ENCODE results near the gene PHEX. TPM values are rescaled to one million over a fixed set of nuclear protein-coding genes. Genes with fewer than 3 reads are reported as not detected.

PHEX gene
- total and polyA plus RNA-seq, 4 experiments from 2014 or later = 0.25 to 0.98 (median 0.37) TPM

DNA sequence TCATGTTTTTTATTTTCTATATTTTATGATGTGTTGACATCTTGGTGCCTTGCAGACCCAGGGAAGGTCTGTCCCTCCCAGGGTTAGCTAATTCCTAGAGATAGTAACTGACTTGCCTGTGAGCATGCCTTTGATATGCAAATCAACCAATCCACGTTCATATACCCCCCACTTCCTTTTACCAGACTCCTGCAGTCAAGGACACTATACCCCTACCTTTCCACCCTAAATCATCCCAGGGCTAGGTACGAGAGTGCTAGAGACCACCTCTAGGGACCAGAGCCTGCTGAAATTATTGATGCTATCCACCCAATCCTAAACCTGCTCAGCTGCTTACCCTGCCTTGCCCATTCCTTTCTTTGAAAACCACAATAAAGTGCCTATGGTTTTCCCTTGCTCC, 7.5 kb upstream of the PHEX start:
- Histone ChIP-seq H3K4me3 (ENCODE audit: low read length in 2 of 2) (no peak overlapping the region), H3K4me1 (ENCODE audit: insufficient read depth, low read length) (no peaks in the 10 kb centered on the region), H3K9me3 (ENCODE audit: control insufficient read depth in 1 of 2, low read length in 2 of 2) (no peaks in the 10 kb centered on the region), H3K36me3 (ENCODE audit: insufficient read depth, low read length) (no peaks in the 10 kb centered on the region), H3K27me3 (ENCODE audit: insufficient read depth, low read length) (no peaks in the 10 kb centered on the region), H3K27ac (ENCODE audit: low read depth, low read length) (no peak overlapping the region)
- ChIA-PET CTCF (ENCODE audit: partially characterized antibody) (no interaction called here), POLR2A (ENCODE audit: partially characterized antibody) (no interaction called here)
- peaks cover 0 to 1% (median under 1%) of the 10 kb centered on the region in 4 donors for H3K4me1 Mint-ChIP-seq
- no peaks in the 10 kb centered on the region for H3K27me3 Mint-ChIP-seq
- no peak for DNase-seq
- no peaks in the 10 kb centered on the region for H3K36me3 Mint-ChIP-seq
- H3K9me3 Mint-ChIP-seq = peaks cover 0 to 2% (median 0%) of the 10 kb centered on the region in 8 donors
- intact Hi-C loops (cut with micrococcal nuclease) = no loop called here
- H3K27ac Mint-ChIP-seq = peak overlapping the region in 1 of 7 donors; percentile 1
- H3K4me3 Mint-ChIP-seq = no peak overlapping the region

DNA sequence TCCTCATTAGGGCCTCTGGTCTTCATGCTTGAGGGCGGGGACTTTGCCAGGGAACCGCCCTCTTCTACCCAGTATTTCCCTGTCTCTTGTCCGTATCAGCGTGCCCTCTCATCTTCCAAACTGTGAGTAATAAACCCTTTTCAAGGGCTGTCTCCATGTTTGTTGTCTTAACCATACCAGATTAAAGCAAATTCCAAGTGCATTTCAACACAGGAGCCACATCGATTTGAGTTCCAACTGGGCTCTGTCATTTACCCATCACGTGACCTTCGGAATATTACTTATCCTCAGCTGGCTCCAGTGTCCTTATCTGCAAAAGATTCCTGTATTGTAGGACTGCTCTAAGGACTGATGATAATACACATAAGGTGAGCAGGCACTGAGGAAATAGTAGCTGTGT, 6.4 kb upstream of the PHEX start:
- H3K27me3 ChIP-seq (ENCODE audit: insufficient read depth, low read length) = no peaks in the 10 kb centered on the region
- H3K9me3 Mint-ChIP-seq = peaks cover 0 to 2% (median 0%) of the 10 kb centered on the region in 8 donors
- intact Hi-C loops (cut with micrococcal nuclease) = no loop called here
- H3K4me3 Mint-ChIP-seq = no peak overlapping the region
- CTCF ChIA-PET (ENCODE audit: partially characterized antibody) = no interaction called here
- no peak overlapping the region for H3K27ac Mint-ChIP-seq
- H3K27ac ChIP-seq (ENCODE audit: low read depth, low read length) = no peak overlapping the region
- no peaks in the 10 kb centered on the region for H3K36me3 Mint-ChIP-seq
- H3K27me3 Mint-ChIP-seq = no peaks in the 10 kb centered on the region
- no peaks in the 10 kb centered on the region for H3K36me3 ChIP-seq (ENCODE audit: insufficient read depth, low read length)
- H3K9me3 ChIP-seq (ENCODE audit: control insufficient read depth in 1 of 2, low read length in 2 of 2) = no peaks in the 10 kb centered on the region
- H3K4me1 ChIP-seq (ENCODE audit: insufficient read depth, low read length) = no peaks in the 10 kb centered on the region
- POLR2A ChIA-PET (ENCODE audit: partially characterized antibody) = no interaction called here
- peaks cover 0 to 3% (median under 1%) of the 10 kb centered on the region in 4 donors for H3K4me1 Mint-ChIP-seq
- DNase-seq = no peak
- H3K4me3 ChIP-seq (ENCODE audit: low read length in 2 of 2) = no peak overlapping the region

GRCh38 chrX:22026731-22027130, 5.4 kb upstream of the PHEX start:
- Histone ChIP-seq H3K27ac (ENCODE audit: low read depth, low read length) (no peak overlapping the region), H3K36me3 (ENCODE audit: insufficient read depth, low read length) (no peaks in the 10 kb centered on the region), H3K4me1 (ENCODE audit: insufficient read depth, low read length) (no peaks in the 10 kb centered on the region), H3K27me3 (ENCODE audit: insufficient read depth, low read length) (no peaks in the 10 kb centered on the region), H3K9me3 (ENCODE audit: control insufficient read depth in 1 of 2, low read length in 2 of 2) (no peaks in the 10 kb centered on the region), H3K4me3 (ENCODE audit: low read length in 2 of 2) (no peak overlapping the region)
- ChIA-PET POLR2A (ENCODE audit: partially characterized antibody) (no interaction called here), CTCF (ENCODE audit: partially characterized antibody) (no interaction called here)
- intact Hi-C loops (cut with micrococcal nuclease) = no loop called here
- no peak overlapping the region for H3K27ac Mint-ChIP-seq
- H3K4me3 Mint-ChIP-seq = no peak overlapping the region
- peaks cover 0 to 3% (median under 1%) of the 10 kb centered on the region in 4 donors for H3K4me1 Mint-ChIP-seq
- no peaks in the 10 kb centered on the region for H3K27me3 Mint-ChIP-seq
- peaks cover 0 to 2% (median 0%) of the 10 kb centered on the region in 8 donors for H3K9me3 Mint-ChIP-seq
- no peaks in the 10 kb centered on the region for H3K36me3 Mint-ChIP-seq
- no peak for DNase-seq

GRCh38 chrX:22032506-22032905, 381 bp downstream of the PHEX start:
- Histone ChIP-seq H3K27ac (ENCODE audit: low read depth, low read length) (no peak overlapping the region), H3K27me3 (ENCODE audit: insufficient read depth, low read length) (no peaks in the 10 kb centered on the region), H3K4me3 (ENCODE audit: low read length in 2 of 2) (no peak overlapping the region), H3K36me3 (ENCODE audit: insufficient read depth, low read length) (no peaks in the 10 kb centered on the region), H3K9me3 (ENCODE audit: control insufficient read depth in 1 of 2, low read length in 2 of 2) (no peaks in the 10 kb centered on the region), H3K4me1 (ENCODE audit: insufficient read depth, low read length) (no peaks in the 10 kb centered on the region)
- Mint-ChIP-seq H3K4me3 (peak overlapping the region in 4 of 8 donors; percentile 13 to 66 (median 52)), H3K27me3 (peaks cover 0 to 3% of the 10 kb centered on the region in 2 donors), H3K9me3 (peaks cover 0 to 2% (median 0%) of the 10 kb centered on the region in 8 donors), H3K27ac (peak overlapping the region in 2 of 7 donors; percentile 11 to 47), H3K36me3 (no peaks in the 10 kb centered on the region), H3K4me1 (peaks cover 0 to 3% (median under 1%) of the 10 kb centered on the region in 4 donors)
- CTCF ChIA-PET (ENCODE audit: partially characterized antibody) = no interaction called here
- intact Hi-C loops (cut with micrococcal nuclease) = no loop called here
- POLR2A ChIA-PET (ENCODE audit: partially characterized antibody) = no interaction called here
- DNase-seq = no peak

DNA sequence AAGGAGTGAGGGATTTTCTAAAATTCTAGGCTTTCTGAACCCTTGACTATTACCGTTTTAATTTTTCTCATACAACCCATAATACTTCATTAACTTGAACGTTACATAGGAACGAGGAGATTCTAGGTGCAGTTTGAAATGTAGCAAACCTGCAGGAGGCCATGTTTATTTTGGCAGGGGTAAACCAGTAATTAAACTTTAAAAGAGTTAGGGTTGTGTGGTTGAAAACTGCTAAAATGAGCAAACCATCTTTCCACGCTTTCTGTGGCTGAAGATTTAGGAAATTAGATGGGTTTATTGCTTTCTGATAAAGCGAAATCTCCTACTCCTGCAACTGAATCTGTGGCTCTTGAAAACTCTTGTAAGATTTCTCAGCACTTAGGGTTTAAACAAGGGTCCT, 1.7 kb downstream of the PHEX start:
- ChIA-PET POLR2A (ENCODE audit: partially characterized antibody) (no interaction called here), CTCF (ENCODE audit: partially characterized antibody) (no interaction called here)
- Histone ChIP-seq H3K27ac (ENCODE audit: low read depth, low read length) (no peak overlapping the region), H3K4me3 (ENCODE audit: low read length in 2 of 2) (no peak overlapping the region), H3K9me3 (ENCODE audit: control insufficient read depth in 1 of 2, low read length in 2 of 2) (no peaks in the 10 kb centered on the region), H3K27me3 (ENCODE audit: insufficient read depth, low read length) (no peaks in the 10 kb centered on the region), H3K4me1 (ENCODE audit: insufficient read depth, low read length) (no peaks in the 10 kb centered on the region), H3K36me3 (ENCODE audit: insufficient read depth, low read length) (no peaks in the 10 kb centered on the region)
- intact Hi-C loops (cut with micrococcal nuclease) = no loop called here
- Mint-ChIP-seq H3K4me1 (peaks cover 0 to 1% (median 0%) of the 10 kb centered on the region in 4 donors), H3K4me3 (peak overlapping the region in 2 of 8 donors; percentile 6 to 15), H3K9me3 (peaks cover 0 to under 1% (median 0%) of the 10 kb centered on the region in 8 donors), H3K27me3 (peaks cover 0 to 3% of the 10 kb centered on the region in 2 donors), H3K27ac (no peak overlapping the region), H3K36me3 (no peaks in the 10 kb centered on the region)
- DNase-seq = no peak

DNA sequence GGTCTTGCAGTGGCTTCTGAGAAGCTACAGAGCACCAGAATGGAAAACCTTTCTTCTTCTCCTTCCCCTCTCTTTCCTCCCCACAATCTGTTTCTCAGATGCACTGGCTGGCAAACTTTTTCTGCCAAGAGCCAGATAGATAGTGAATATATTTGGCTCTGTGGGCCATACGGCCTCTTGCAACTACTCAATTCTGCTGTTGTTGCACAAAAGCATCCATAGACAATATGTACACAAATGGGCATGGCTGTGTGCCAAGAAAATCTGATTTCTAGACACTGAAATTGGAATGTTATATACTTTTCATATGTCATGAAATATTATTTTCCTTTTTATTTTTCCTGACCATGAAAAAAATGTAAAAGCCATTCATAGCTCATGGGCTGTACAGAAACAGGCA, 3.1 kb downstream of the PHEX start:
- no peaks in the 10 kb centered on the region for H3K36me3 ChIP-seq (ENCODE audit: insufficient read depth, low read length)
- no peaks in the 10 kb centered on the region for H3K4me1 ChIP-seq (ENCODE audit: insufficient read depth, low read length)
- Mint-ChIP-seq H3K4me1 (no peaks in the 10 kb centered on the region), H3K4me3 (no peak overlapping the region), H3K27ac (no peak overlapping the region), H3K36me3 (no peaks in the 10 kb centered on the region), H3K9me3 (no peaks in the 10 kb centered on the region), H3K27me3 (peaks cover 0 to 3% of the 10 kb centered on the region in 2 donors)
- H3K4me3 ChIP-seq (ENCODE audit: low read length in 2 of 2) = no peak overlapping the region
- ChIA-PET CTCF (ENCODE audit: partially characterized antibody) (no interaction called here), POLR2A (ENCODE audit: partially characterized antibody) (no interaction called here)
- H3K27ac ChIP-seq (ENCODE audit: low read depth, low read length) = no peak overlapping the region
- no peaks in the 10 kb centered on the region for H3K27me3 ChIP-seq (ENCODE audit: insufficient read depth, low read length)
- intact Hi-C loops (cut with micrococcal nuclease) = no loop called here
- DNase-seq = no peak
- no peaks in the 10 kb centered on the region for H3K9me3 ChIP-seq (ENCODE audit: control insufficient read depth in 1 of 2, low read length in 2 of 2)

DNA sequence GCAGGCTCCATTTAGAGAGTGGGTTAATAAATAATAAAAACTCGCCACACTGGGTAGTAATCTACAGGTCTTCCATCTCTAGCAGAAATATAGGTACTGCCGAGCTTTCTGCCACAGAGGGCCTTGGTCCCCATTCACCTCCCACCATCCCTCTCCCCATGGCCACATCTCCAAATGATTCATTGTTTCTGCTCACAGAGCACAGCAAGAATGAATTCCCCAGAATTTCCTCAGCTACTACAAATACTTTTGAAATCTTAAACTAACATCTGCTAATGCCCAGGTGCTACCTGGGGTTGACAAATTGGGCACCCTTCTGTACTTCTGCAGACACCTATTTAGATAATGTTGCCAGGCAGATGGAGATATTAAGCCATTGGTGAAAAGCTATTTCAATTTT, 5.1 kb downstream of the PHEX start:
- Mint-ChIP-seq H3K27ac (no peak overlapping the region), H3K4me3 (no peak overlapping the region), H3K4me1 (no peaks in the 10 kb centered on the region), H3K36me3 (no peaks in the 10 kb centered on the region), H3K27me3 (peaks cover 0 to 3% of the 10 kb centered on the region in 2 donors), H3K9me3 (no peaks in the 10 kb centered on the region)
- no peak for DNase-seq
- Histone ChIP-seq H3K27me3 (ENCODE audit: insufficient read depth, low read length) (no peaks in the 10 kb centered on the region), H3K9me3 (ENCODE audit: control insufficient read depth in 1 of 2, low read length in 2 of 2) (no peaks in the 10 kb centered on the region), H3K4me1 (ENCODE audit: insufficient read depth, low read length) (no peaks in the 10 kb centered on the region), H3K27ac (ENCODE audit: low read depth, low read length) (no peak overlapping the region), H3K4me3 (ENCODE audit: low read length in 2 of 2) (no peak overlapping the region), H3K36me3 (ENCODE audit: insufficient read depth, low read length) (no peaks in the 10 kb centered on the region)
- ChIA-PET CTCF (ENCODE audit: partially characterized antibody) (interaction anchor here (1.8 kb wide), 1 partner anchor 52 kb away, joined by 7 read pairs; no protein-coding TSS in a partner anchor), POLR2A (ENCODE audit: partially characterized antibody) (no interaction called here)
- intact Hi-C loops (cut with micrococcal nuclease) = no loop called here

Measured in CD4-positive, alpha-beta memory T cell (primary cell).